GM19468 (cell line): ENCODE data around the gene DNAJB13.
A peak's percentile ranks its signal among the peaks of the same experiment; 100 is the strongest.
"Not testable (repeated sequence)": the region's sequence is repeated elsewhere in the genome, so short reads cannot be mapped to it uniquely, and the experiment has no call there.

Experiments used
- ATAC-seq: cut with Tn5 transposase; IDR thresholded peaks from one replicate; pipeline ENCODE4 v1.9.1; 2021; ENCODE audit warnings: mild to moderate bottlenecking, moderate library complexity, moderate number of reproducible peaks; ENCODE audit not compliant: unreplicated experiment; ENCODE audit errors: extremely low read depth

DNAJB13 gene, protein sequence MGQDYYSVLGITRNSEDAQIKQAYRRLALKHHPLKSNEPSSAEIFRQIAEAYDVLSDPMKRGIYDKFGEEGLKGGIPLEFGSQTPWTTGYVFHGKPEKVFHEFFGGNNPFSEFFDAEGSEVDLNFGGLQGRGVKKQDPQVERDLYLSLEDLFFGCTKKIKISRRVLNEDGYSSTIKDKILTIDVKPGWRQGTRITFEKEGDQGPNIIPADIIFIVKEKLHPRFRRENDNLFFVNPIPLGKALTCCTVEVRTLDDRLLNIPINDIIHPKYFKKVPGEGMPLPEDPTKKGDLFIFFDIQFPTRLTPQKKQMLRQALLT

DNA sequence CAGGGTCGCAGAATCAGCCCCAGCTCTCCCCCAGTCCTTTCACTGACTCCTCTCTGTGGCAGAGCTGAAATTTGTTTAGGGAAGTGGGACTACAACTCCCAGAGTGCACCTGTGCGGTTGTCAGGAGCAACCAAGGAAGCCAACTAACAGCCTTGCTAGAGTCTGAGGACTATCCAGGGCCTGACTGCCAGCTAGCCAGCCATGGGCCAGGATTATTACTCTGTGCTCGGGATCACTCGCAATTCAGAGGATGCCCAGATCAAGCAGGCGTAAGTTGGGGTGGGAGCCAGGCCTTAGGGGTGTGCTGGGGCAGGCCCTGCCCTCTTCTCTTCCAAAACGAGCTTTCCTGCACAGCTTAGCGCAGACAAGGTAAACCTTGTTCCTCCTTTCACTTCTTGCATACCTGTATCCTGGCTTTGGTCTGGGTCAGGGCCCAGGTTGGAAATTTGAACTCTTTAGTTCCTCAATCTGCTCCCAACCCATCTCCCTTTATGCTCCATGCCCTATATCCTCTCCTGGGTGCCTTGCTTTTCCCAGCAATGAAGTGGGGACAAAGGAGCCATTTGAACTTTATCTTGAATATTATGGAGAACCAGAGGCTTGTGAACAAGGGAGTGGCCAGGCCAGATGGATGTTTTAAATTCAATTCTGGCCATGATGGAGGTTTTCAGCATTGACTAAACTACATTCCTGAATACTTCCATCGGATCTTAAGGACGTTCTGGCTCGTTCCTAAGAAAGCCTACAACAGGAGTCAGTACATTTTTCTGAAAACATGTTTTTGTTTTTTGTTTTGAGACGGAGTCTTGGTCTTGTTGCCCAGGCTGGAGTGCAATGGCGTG lies at the start of gene DNAJB13:
DNAJB13 (plus strand) TSS at position 158 of the 842 bp plus-strand sequence; CDS start at position 202, 44 bp downstream.
- ATAC-seq = peak; percentile 58

DNA sequence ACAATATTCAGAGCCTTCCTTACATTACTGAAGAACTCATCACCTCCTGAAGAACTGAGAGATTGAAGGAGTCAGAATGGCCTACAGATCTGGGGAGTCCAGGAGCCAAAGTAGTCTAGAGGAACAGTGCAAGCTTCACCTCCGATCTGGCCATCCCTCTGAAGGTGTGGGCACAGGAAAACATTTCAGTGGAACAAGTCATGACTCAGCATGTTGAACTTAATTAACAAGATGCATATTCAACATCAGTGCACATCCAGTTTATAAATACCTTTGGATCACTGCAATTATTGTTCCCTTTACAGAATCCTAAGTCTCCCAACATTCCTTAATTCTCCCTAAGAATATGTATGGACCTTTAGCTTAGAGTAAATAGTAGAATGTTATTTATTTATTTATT lies 48.5 kb upstream of the DNAJB13 start:
- ATAC-seq = no peak

DNA sequence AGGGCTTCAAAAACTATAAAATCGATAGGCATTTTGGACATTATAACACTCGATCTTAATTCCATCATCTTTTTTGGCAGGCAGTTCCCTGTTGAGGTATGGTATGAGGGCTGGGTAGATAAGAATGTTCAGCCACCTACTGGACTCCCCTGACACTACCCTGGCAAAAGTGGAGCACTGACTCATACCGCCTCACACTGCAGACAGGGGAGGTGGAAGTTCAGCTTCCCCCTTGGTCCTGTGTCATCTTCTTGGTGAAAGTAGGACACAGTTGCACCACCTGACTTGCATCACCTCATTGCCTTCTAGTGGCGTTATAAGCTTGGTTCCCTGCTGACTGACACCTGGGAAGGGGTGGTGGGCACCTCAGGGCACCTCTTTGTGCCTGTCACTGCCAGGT lies 43.6 kb upstream of the DNAJB13 start:
- no peak for ATAC-seq

DNA sequence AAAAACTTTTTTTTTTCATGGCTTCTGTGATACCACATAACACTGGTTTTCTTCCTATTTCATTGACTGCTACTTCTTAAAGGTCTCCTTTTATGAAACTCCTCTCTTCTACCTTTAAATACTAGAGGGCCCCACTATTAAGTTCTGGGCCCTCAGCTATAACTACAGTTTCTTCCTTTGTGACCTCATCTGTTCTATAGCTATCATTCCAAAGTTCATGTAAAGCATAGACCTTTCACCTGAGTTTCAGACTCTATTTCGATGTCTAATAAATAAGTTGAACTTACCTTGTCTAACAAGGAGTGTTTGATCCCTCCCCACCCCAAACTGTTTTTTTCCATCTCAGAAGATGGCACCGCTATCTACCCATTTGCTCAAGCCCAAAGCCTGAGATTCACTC lies 38.8 kb upstream of the DNAJB13 start:
- ATAC-seq = no peak

DNA sequence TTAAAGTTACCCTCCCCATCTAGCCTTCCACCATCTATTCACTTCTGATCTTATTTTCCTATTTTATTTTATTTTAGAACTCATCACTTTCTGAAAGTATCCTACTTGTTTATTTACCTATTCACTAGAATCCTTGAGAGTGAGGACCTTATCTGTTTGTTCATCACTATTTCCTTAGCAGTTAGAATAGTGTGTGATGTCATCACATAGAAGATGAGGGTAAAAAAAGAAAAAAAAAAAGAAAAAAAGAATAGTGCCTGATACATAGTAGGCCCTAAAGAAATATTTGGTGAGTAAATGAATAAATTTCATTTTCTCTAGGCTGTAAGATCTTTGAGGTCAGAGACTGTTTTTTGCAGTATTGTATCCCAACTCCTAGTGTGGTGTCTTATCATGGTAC lies 37.4 kb upstream of the DNAJB13 start:
- no peak for ATAC-seq

DNA sequence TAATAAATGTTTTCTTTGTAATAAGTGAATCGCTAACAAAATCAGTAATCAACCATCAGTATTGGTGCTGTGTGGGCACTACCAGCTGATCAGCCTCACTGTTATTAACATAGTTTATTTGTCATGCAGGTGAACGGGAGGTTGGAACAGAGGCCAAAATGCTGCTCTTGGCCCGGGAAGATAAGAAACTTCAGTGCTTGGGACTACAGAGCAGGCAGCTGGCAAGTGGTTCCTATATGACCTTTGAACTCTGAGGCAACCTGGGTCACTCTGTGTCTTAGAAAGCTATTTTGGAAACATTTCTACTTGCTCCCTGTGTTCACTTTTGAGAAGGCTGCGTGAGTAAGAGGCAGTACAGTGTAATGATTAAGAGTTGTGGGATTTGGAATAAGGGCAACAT lies 36.5 kb upstream of the DNAJB13 start:
- no peak for ATAC-seq

DNA sequence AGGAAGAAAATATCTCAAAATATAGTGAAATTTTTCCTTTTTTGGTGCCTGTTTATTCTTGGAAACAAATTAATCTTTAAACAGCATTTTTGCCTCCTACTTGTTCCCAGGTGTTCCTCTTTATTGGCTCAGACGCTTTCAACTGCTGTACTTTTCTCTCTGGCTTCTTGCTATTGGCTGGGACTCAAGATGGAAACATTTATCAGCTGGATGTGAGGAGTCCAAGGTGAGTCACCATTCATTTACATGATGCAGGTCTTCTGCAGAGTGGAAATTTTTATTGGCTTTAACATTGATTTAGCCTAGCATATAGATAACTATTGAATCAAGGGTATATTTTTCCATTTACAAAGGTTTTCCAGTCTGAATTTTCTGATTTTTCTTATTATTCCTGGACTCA lies 34.4 kb upstream of the DNAJB13 start:
- no peak for ATAC-seq

DNA sequence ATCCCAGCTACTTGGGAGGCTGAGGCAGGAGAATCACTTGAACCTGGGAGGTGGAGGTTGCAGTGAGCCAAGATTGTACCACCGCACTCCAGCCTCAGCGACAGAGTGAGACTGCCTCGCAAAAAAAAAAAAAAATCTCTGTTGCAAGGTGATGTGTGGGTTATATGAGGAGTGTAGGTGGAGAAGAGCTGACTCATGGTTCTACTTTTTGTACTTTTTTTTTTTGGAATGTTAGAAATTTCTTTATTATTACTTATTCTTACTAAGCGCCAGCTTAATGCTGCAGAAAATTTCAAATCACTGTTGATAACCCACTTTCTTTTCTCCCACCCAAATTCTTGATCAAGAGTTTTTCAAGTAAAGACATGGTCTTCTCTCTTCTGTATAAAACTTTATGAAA lies 29.6 kb upstream of the DNAJB13 start:
- ATAC-seq = no peak

DNA sequence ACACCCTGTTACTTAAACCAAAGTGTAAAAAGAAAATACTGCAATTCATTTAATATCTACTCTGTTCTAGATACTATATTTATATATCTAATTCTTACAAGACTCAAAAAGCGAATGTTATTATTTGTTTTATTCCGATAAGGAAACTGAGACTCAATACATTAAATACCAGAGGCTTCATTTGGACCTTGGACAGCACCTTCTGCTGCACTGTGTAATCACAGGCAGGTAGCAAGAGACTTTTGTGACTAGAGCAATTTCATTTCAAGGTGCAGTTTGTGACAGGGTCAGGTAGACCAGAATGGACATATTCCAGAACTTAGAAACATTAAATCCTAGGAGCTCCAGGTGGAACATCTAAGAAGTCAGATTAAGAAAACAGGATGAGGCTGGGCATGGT lies 21.4 kb upstream of the DNAJB13 start:
- ATAC-seq = no peak

DNA sequence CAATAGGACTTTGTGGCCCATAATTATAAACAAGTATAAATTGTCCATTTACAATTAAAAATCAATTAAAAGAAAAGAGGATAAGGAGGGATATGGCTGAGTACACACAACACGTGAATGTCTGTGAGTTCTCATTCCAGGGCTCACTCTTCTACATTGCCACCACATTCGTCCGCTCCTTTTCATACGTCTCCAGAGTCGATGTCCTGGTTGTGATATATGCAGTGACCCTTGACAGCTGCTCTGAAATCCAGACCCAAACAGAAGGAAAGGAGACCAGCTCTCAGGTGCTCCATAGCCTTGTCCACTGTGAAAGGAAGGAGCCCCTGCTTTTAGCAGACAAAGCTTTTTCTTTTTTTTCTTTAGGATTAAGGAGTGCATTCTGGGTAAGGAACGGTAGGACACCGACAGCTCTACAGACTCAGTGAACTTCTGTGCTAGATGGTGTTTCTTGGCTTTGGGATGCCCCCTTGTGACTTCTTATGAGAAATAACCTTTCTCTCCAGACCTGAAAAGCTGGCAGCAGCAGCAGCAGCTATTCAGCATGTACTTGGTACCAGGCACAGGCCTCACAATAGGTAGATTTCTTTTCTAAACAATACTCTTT lies 19.7 kb upstream of the DNAJB13 start:
- no peak for ATAC-seq

DNA sequence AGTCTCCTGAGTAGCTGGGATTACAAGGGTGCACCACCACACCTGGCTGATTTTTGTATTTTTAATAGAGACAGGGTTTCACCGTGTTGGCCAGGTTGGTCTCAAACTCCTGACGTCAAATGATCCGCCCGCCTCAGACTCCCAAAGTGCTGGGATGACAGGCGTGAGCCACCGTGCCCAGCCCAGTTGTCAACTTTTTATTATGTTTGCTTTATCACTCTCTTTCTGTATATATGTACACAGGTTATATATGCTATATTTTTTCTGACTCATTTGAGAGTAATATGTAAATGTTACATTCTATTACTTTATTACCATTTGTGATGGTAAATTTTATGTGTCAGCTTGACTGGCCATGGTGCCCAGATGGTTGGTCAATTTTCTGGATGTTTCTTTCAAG lies 18.9 kb upstream of the DNAJB13 start:
- no peak for ATAC-seq

DNA sequence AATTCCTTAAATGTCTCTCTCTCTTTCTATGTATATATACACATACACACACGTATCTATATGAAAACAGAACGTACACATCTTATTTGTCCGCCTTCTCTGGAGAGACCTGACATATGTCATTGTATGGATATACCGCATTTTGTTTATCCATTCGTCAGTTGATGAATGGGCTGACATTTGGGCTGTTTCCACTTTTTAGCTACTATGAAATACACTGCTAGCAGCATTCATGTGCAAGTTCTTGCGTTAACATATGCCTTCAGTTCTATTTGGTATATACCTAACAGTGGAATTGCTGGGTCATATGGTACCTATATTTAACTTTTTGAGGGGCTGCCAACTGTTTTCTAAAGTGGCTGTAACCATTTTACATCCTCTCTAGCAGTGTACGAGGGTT lies 18.0 kb upstream of the DNAJB13 start:
- ATAC-seq = no peak

DNA sequence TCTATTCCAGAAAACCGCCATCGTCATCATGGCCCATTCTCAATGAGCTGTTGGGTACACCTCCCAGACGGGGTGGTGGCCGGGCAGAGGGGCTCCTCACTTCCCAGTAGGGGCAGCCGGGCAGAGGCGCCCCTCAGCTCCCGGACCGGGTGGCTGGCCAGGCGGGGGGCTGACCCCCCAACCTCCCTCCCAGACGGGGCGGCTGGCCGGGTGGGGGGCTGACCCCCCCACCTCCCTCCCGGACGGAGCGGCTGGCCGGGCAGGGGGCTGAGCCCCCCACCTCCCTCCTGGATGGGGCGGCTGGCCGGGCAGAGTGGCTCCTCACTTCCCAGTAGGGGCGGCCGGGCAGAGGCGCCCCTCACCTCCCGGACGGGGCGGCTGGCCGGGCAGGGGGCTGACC lies 14.8 kb upstream of the DNAJB13 start:
- ATAC-seq = not testable (repeated sequence)

DNA sequence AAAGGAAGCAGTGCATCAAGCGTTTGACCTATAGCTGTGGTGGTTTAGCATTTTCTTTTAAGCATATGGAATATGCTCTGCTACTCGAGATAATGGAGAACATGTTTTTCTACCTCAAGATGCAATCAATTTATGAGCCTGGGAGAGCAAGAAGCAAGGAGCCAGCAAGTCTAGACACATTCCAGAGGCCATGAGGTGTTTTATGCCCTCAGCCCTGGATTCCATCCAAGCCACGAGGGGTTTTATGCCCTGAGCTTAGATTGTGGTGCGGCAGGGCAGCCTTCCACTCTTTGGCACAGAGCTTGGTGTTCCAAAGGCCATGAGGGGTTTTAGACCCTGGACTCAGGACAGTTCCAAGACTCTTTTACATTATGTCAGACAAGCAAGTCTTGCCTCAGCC lies 11.7 kb upstream of the DNAJB13 start:
- ATAC-seq = no peak

DNA sequence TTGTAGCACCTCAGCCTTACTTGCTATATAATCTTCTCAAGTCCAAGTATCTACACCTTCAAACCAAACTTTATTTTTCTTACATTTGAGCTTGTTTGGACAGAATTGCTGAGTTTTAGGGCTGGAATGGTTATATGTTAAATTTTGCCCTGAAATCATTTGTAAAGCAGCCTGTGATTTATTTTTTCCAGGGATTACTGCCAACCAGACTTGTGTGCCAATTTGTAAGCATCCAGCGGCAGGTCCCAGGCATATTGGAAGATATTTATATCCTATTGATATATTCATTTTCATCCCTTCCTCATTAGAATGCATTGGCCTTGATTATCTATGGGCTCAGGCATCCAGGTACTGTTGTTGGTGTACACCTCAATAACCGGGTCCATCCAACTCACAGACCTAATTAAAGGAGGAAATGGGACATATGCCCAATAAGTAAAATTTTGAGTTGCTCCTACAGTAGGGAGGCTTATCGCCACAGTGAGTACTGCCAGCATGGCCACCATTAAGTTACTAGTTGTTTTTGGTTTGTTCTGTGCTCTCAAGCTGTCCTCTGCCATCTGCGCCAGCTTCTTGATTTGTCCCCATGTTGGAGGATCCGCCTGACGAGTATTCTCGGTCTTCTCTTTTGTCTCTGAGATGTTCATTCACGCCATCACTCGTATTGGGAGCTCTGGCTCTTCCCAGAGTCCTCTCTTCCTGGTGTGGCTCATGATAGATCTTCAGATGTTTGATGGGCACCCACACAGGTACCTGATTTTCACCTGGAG lies 9.8 kb upstream of the DNAJB13 start:
- ATAC-seq = no peak

DNA sequence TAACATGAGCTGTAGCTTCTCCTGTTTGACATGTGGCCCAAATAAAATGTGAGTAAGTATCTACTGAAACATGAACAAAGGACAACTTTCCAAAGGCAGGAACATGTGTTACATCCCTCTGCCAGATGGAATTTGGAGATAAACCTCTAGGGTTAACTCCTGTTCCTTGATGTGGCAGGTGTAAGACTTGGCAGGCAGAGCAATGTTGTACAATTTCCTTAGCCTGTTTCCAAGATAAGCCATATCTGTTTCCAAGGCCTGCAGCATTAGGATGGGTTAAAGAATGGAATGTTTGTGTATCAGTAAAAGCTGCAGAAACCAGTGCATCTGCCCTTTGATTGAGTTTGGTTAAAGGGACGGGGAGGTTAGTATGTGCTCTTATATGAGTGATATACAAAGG lies 8.8 kb upstream of the DNAJB13 start:
- no peak for ATAC-seq

DNA sequence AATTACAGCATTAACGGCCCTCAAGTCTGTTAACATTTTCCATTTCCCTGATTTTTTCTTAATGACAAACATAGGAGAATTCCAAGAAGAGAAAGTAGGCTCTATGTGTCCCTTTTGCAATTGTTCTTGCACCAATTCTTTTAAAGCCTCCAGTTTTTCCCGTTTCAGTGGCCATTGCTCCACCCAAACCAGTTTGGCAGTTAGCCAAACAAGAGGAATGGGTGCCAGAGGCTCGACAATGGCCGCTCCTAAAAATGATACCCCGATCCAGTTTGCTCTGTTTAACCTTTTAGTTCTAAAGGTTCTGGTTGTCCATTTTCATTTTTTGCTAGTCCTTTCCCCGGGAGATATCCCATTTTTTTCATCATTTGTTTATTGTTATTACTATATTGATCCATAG lies 6.7 kb upstream of the DNAJB13 start:
- ATAC-seq = no peak

DNA sequence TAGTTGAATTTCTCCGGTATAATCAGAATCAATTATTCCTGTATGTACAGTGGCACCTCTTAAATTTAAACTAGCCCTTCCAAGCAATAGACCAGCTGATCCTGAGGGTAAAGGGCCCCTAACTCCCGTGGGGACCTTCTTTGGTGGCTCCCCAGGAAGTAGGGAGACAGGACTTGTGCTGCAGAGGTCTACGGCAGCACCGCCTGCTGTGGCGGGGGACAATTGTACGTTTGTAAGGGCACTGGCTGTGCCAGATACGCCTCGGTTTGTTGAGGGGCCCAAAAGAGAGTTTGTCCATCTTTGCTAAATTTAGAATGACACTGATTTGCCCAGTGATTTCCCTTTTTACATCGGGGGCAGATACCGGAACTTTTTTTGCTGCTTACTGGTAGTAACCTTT lies 5.9 kb upstream of the DNAJB13 start:
- no peak for ATAC-seq

DNA sequence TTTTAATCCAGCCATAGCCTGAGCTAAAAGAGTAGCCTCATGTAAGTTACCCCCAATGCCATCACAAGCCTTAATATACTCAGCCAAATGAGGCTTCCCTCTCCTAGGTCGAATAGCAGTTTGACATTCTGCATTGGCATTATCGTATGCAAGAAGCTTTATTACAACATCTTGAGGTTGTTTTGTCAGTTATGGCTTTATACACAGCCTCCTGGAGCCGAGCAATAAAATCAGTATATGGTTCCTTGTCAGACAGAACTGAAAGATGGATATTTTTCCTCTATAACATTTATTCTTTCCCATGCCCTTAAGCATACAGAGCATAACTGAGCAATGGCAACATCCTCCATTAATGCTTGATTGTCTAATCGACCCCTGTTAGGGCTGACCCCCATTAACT lies 5.4 kb upstream of the DNAJB13 start:
- no peak for ATAC-seq

DNA sequence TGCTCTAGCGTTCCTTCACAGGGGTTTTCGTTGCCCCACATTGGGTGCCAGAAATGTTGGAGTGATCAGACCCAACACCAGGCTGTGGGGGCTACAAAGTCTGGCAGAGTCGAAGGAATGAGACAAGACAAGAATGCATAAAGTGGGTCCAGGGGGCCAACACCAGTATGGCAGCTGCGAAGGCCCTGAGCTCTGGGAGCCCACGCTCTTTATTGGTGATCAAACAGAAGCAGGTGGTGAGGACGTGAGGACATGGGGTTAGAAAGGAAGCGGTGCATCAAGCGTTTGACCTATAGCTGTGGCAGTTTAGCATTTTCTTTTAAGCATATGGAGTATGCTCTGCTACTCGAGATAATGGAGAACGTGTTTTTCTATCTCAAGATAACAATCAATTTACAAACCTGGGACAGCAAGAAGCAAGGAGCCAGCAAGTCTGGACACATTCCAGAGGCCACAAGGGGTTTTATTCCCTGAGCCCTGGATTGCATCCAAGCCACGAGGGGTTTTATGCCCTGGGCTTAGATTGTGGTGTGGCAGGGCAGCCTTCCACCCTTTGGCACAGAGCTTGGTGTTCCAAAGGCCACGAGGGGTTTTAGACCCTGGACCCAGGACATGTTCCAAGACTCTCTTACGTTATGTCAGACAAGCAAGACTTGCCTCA lies 3.9 kb upstream of the DNAJB13 start:
- ATAC-seq = no peak
